ENCODE data around the gene SLC13A3.

Gene SLC13A3

DNA sequence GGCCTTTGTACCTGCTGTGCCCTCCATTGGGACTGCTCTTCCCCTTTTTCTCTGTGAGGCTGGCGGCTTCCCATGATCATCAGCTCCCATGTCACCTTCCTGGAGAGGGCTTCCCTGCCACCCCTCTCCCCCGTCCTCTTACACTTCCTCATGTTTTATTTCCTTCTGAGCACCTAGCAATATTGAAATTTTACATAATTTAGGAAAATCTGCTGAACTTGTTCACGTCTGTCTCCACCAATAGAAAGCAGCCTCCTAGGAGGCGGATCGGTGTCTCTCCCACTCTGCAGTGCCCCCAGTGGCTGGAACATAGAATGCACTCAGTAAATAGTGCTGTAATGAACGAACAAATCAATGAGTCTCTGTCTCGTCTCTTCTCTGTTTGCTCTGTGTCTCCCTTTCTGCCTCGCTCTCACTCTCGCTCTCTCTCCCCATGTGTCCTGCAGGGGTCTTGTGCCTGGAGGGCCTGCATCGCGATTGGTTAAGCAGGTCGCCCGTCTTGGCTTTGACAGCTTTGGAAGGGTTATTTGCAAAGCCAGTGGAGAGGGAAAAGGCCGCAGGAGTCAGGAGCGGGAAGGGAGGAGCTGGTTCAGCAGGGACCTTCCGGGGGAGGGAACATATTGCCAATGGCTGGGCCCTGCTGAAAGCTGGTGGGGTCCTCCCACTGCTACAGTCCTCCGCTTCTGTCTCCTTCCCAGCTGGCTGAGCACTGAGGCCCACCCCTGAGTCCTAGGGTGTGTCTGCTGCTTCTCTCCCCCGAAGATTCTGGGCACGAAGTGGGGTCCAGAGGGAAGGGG lies 88.7 kb downstream of the SLC13A3 start:
- H3K4me3 ChIP-seq (replicated peaks; ENCODE audit: insufficient read depth, low read length), result peak overlapping the region; percentile 39
- DNase-seq (ENCODE audit: low read depth in 1 of 2, low spot score in 1 of 2), result peak; percentile 63 to 68
- H3K27me3 ChIP-seq (ENCODE audit: insufficient read depth, poor library complexity, severe bottlenecking), result peaks cover 4% of the 10 kb centered on the region
- no peak overlapping the region for H3K27ac ChIP-seq (replicated peaks)
- TF ChIP-seq, protein P1, sequence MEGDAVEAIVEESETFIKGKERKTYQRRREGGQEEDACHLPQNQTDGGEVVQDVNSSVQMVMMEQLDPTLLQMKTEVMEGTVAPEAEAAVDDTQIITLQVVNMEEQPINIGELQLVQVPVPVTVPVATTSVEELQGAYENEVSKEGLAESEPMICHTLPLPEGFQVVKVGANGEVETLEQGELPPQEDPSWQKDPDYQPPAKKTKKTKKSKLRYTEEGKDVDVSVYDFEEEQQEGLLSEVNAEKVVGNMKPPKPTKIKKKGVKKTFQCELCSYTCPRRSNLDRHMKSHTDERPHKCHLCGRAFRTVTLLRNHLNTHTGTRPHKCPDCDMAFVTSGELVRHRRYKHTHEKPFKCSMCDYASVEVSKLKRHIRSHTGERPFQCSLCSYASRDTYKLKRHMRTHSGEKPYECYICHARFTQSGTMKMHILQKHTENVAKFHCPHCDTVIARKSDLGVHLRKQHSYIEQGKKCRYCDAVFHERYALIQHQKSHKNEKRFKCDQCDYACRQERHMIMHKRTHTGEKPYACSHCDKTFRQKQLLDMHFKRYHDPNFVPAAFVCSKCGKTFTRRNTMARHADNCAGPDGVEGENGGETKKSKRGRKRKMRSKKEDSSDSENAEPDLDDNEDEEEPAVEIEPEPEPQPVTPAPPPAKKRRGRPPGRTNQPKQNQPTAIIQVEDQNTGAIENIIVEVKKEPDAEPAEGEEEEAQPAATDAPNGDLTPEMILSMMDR (IDR thresholded peaks at IDR 0.05; ENCODE audit: insufficient read depth, low read length), result peak; percentile 91
- TF ChIP-seq GABPA (IDR thresholded peaks at IDR 0.05; ENCODE audit: low read depth) (no peak), SPI1 (IDR thresholded peaks at IDR 0.05; ENCODE audit: borderline replicate concordance, low read depth) (peak; percentile 83)

DNA sequence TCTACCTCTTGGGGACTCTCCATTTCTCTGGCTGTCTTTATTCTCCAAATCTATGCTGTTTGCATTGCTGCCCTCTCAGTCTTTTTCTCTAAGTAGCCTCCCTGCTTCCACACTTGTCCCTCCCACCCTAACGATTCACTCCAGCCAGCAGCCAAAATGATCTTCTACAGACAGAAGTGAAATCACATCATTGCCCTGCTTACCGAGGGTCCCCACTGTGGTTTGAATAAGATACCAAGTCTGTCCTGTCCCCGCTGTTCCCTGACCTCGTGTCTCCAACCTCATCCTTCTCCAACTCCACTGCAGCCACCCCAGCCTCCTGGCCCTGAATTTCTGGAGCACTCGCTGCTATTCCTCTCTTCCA lies 89.3 kb downstream of the SLC13A3 start:
- Histone ChIP-seq H3K27me3 (ENCODE audit: insufficient read depth, poor library complexity, severe bottlenecking) (peaks cover 4% of the 10 kb centered on the region), H3K4me3 (replicated peaks; ENCODE audit: insufficient read depth, low read length) (peak overlapping the region; percentile 39), H3K27ac (replicated peaks) (no peak overlapping the region)
- no peak for DNase-seq (ENCODE audit: low read depth in 1 of 2, low spot score in 1 of 2)
- TF ChIP-seq SPI1 (IDR thresholded peaks at IDR 0.05; ENCODE audit: borderline replicate concordance, low read depth), result no peak
- TF ChIP-seq POLR2AphosphoS5 (IDR thresholded peaks at IDR 0.05; ENCODE audit: low read depth), result no peak
- TF ChIP-seq, protein P2, sequence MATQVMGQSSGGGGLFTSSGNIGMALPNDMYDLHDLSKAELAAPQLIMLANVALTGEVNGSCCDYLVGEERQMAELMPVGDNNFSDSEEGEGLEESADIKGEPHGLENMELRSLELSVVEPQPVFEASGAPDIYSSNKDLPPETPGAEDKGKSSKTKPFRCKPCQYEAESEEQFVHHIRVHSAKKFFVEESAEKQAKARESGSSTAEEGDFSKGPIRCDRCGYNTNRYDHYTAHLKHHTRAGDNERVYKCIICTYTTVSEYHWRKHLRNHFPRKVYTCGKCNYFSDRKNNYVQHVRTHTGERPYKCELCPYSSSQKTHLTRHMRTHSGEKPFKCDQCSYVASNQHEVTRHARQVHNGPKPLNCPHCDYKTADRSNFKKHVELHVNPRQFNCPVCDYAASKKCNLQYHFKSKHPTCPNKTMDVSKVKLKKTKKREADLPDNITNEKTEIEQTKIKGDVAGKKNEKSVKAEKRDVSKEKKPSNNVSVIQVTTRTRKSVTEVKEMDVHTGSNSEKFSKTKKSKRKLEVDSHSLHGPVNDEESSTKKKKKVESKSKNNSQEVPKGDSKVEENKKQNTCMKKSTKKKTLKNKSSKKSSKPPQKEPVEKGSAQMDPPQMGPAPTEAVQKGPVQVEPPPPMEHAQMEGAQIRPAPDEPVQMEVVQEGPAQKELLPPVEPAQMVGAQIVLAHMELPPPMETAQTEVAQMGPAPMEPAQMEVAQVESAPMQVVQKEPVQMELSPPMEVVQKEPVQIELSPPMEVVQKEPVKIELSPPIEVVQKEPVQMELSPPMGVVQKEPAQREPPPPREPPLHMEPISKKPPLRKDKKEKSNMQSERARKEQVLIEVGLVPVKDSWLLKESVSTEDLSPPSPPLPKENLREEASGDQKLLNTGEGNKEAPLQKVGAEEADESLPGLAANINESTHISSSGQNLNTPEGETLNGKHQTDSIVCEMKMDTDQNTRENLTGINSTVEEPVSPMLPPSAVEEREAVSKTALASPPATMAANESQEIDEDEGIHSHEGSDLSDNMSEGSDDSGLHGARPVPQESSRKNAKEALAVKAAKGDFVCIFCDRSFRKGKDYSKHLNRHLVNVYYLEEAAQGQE (IDR thresholded peaks at IDR 0.05; ENCODE audit: insufficient replicate concordance, low read depth), result no peak
- TF ChIP-seq GABPA (IDR thresholded peaks at IDR 0.05; ENCODE audit: low read depth), result no peak
- TF ChIP-seq, protein P1 (IDR thresholded peaks at IDR 0.05; ENCODE audit: insufficient read depth, low read length), result no peak

DNA sequence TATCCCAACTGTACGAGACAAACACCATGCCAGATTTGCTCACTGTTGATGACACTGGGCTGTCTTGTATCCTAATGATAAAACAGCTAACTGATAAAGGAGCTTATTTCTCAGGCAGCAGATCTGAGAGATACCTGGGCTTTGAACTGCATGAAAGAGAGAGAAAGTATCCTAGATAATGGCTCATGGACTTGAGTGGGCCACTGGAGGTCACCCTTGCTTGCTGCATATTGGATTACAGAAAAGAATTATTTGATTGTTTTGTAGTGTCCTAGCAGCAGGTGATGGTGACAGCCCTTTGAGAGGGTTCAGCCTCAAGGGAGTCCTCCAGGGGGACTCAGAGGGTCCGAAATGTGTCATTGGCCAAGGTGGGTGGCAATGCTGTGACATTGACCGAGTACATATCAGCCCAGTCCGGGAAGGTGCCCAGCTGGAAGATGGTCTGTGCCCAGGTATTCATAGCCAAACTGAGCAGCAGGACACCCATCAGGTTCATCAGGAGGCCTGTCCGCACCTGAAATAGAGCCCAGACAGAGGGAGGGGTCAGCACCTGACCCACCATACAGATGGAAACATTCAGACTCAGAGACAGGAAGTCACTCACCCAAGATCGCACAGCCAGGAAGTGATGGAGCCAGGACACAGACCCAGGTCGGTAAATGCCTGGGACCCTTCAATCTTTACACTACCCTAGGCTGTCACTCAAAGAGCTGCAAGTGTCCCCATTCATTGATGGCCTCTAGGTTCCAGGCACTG lies 91.4 kb downstream of the SLC13A3 start:
- Histone ChIP-seq H3K4me3 (replicated peaks; ENCODE audit: insufficient read depth, low read length) (no peak overlapping the region), H3K27ac (replicated peaks) (no peak overlapping the region), H3K27me3 (ENCODE audit: insufficient read depth, poor library complexity, severe bottlenecking) (peaks cover 4% of the 10 kb centered on the region)
- no peak for DNase-seq (ENCODE audit: low read depth in 1 of 2, low spot score in 1 of 2)
- TF ChIP-seq, protein P2 (IDR thresholded peaks at IDR 0.05; ENCODE audit: insufficient replicate concordance, low read depth), result no peak
- TF ChIP-seq GABPA (IDR thresholded peaks at IDR 0.05; ENCODE audit: low read depth) (no peak), SPI1 (IDR thresholded peaks at IDR 0.05; ENCODE audit: borderline replicate concordance, low read depth) (no peak), POLR2AphosphoS5 (IDR thresholded peaks at IDR 0.05; ENCODE audit: low read depth) (no peak)
- TF ChIP-seq, protein P1 (IDR thresholded peaks at IDR 0.05; ENCODE audit: insufficient read depth, low read length), result no peak

Measured in HL-60 (cell line).